HEK293 (cell line): ENCODE data around the gene CNTNAP5.

Experiments
- HOXA7 ChIP-seq: sonication (generic); formaldehyde crosslinking; IDR thresholded peaks from 2 replicates; pipeline ENCODE4 v1.8.1; 2022; ENCODE audit warnings: missing genetic modification reagents, borderline replicate concordance
- KLF16 ChIP-seq: fragments of 450-650 bp; formaldehyde crosslinking; IDR thresholded peaks from 2 replicates; pipeline ENCODE4 v1.5.1; 2017; ENCODE audit warnings: missing biosample characterization, missing genetic modification characterization
- MYNN ChIP-seq: fragments of 450-650 bp; formaldehyde crosslinking; IDR thresholded peaks from 2 replicates; pipeline ENCODE4 v1.5.1; 2016; ENCODE audit warnings: missing biosample characterization, missing genetic modification characterization, borderline replicate concordance
- OVOL3 ChIP-seq: fragments of 450-650 bp; formaldehyde crosslinking; IDR thresholded peaks from 2 replicates; pipeline ENCODE4 v1.5.1; 2016; ENCODE audit warnings: missing biosample characterization, missing genetic modification characterization
- ZNF112 ChIP-seq: fragments of 450-650 bp; formaldehyde crosslinking; IDR thresholded peaks from 2 replicates; pipeline ENCODE4 v1.5.0; 2017; ENCODE audit warnings: missing biosample characterization, missing genetic modification characterization
- ZNF221 ChIP-seq: fragments of 450-650 bp; formaldehyde crosslinking; IDR thresholded peaks from 2 replicates; pipeline ENCODE4 v1.5.1; 2017; ENCODE audit warnings: missing biosample characterization, missing genetic modification characterization, borderline replicate concordance
- ZNF549 ChIP-seq: fragments of 450-650 bp; IDR thresholded peaks from 2 replicates; pipeline ENCODE4 v1.5.1; 2018; ENCODE audit warnings: missing biosample characterization, missing genetic modification characterization, mild to moderate bottlenecking, inconsistent platforms, moderate library complexity
- ZNF560 ChIP-seq: fragments of 450-650 bp; formaldehyde crosslinking; IDR thresholded peaks from 2 replicates; pipeline ENCODE4 v1.5.1; 2017; ENCODE audit warnings: missing biosample characterization, missing genetic modification characterization, borderline replicate concordance
- ZNF561 ChIP-seq: fragments of 450-650 bp; IDR thresholded peaks from 2 replicates; pipeline ENCODE4 v1.5.1; 2018; ENCODE audit warnings: missing biosample characterization, missing genetic modification characterization, borderline replicate concordance
- ZNF571 ChIP-seq: fragments of 450-650 bp; formaldehyde crosslinking; IDR thresholded peaks from 2 replicates; pipeline ENCODE4 v1.5.0; 2017; ENCODE audit warnings: missing biosample characterization, missing genetic modification characterization
- ZNF664 ChIP-seq: fragments of 450-650 bp; formaldehyde crosslinking; IDR thresholded peaks from 2 replicates; pipeline ENCODE4 v1.5.1; 2016; ENCODE audit warnings: missing biosample characterization, missing genetic modification characterization
- TF ChIP-seq, protein P1 (sequence below): fragments of 450-650 bp; formaldehyde crosslinking; IDR thresholded peaks from 2 replicates; pipeline ENCODE4 v1.5.1; 2016; ENCODE audit warnings: missing biosample characterization, missing genetic modification characterization
- TF ChIP-seq, protein P2 (sequence below): fragments of 450-650 bp; formaldehyde crosslinking; IDR thresholded peaks from 2 replicates; pipeline ENCODE4 v1.5.1; 2016; ENCODE audit warnings: missing biosample characterization, missing genetic modification characterization

DNA sequence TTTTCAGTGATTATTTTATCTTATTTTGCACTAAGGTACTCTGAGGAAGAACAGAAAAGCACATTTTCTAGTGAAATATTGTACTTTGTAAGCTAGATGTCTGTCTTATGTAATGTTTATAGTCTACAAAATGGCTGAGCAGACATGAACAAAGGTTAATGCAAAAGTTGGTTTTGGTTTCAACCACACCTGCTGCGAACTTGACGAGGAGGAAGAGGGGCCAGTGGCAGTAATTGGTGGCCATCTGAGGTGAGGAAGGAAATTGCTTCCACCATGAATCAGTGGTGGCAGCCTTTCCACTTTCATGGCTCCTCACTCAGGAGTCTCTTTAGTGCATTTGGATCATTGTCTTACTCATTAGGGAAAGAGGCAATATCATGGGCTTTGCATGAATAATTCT, 894.2 kb downstream of the CNTNAP5 start:
- TF ChIP-seq KLF16 (tag by site-specific recombination) (no peak), MYNN (tag by site-specific recombination) (no peak), OVOL3 (tag by site-specific recombination) (no peak), ZNF664 (no peak), ZNF571 (tag by site-specific recombination) (no peak), ZNF560 (tag by site-specific recombination) (no peak), HOXA7 (CRISPR knock-in tag) (no peak), ZNF221 (tag by site-specific recombination) (no peak), ZNF112 (tag by site-specific recombination) (no peak), ZNF549 (tag by site-specific recombination) (no peak), ZNF561 (tag by site-specific recombination) (no peak)
- TF ChIP-seq, protein P1, sequence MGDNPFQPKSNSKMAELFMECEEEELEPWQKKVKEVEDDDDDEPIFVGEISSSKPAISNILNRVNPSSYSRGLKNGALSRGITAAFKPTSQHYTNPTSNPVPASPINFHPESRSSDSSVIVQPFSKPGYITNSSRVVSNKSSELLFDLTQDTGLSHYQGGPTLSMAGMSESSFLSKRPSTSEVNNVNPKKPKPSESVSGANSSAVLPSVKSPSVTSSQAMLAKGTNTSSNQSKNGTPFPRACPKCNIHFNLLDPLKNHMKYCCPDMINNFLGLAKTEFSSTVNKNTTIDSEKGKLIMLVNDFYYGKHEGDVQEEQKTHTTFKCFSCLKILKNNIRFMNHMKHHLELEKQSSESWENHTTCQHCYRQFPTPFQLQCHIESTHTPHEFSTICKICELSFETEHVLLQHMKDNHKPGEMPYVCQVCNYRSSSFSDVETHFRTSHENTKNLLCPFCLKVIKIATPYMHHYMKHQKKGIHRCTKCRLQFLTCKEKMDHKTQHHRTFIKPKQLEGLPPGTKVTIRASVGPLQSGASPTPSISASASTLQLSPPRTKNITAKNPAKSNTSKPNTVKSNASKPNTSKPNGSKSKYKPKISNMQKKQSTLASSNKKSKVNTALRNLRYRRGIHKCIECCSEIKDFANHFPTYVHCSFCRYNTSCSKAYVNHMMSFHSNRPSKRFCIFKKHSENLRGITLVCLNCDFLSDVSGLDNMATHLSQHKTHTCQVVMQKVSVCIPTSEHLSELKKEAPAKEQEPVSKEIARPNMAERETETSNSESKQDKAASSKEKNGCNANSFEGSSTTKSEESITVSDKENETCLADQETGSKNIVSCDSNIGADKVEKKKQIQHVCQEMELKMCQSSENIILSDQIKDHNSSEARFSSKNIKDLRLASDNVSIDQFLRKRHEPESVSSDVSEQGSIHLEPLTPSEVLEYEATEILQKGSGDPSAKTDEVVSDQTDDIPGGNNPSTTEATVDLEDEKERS (tag by site-specific recombination): no peak
- TF ChIP-seq, protein P2, sequence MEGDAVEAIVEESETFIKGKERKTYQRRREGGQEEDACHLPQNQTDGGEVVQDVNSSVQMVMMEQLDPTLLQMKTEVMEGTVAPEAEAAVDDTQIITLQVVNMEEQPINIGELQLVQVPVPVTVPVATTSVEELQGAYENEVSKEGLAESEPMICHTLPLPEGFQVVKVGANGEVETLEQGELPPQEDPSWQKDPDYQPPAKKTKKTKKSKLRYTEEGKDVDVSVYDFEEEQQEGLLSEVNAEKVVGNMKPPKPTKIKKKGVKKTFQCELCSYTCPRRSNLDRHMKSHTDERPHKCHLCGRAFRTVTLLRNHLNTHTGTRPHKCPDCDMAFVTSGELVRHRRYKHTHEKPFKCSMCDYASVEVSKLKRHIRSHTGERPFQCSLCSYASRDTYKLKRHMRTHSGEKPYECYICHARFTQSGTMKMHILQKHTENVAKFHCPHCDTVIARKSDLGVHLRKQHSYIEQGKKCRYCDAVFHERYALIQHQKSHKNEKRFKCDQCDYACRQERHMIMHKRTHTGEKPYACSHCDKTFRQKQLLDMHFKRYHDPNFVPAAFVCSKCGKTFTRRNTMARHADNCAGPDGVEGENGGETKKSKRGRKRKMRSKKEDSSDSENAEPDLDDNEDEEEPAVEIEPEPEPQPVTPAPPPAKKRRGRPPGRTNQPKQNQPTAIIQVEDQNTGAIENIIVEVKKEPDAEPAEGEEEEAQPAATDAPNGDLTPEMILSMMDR (tag by site-specific recombination): no peak
